ENCODE results near the gene NUF2.

DNA sequence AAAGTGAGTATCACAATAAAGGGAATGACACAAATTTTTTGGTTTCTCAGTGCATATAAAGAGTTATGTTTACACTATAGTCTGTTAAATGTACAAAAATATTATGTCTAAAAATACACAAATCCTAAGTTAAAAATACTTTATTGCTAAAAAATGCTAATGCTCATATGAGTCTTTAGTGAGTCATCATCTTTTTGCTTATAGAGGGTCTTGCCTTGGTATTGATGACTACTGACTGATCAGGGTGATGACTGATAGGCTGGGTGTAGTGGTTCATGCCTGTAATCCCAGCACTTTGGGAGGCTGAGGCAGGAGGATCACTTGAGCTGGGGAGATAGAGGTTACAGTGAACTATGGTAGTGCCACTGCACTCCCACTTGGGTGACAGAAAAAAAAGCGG, 12.9 kb upstream of the NUF2 start:
- TF ChIP-seq, protein P1, sequence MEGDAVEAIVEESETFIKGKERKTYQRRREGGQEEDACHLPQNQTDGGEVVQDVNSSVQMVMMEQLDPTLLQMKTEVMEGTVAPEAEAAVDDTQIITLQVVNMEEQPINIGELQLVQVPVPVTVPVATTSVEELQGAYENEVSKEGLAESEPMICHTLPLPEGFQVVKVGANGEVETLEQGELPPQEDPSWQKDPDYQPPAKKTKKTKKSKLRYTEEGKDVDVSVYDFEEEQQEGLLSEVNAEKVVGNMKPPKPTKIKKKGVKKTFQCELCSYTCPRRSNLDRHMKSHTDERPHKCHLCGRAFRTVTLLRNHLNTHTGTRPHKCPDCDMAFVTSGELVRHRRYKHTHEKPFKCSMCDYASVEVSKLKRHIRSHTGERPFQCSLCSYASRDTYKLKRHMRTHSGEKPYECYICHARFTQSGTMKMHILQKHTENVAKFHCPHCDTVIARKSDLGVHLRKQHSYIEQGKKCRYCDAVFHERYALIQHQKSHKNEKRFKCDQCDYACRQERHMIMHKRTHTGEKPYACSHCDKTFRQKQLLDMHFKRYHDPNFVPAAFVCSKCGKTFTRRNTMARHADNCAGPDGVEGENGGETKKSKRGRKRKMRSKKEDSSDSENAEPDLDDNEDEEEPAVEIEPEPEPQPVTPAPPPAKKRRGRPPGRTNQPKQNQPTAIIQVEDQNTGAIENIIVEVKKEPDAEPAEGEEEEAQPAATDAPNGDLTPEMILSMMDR (IDR thresholded peaks at IDR 0.05; ENCODE audit: low read length): no peak
- no peak for TF ChIP-seq EZH2 (optimal IDR thresholded peaks at IDR 0.05; ENCODE audit: low read depth, low read length)
- no peak for TF ChIP-seq EZH2phosphoT487 (IDR thresholded peaks at IDR 0.05; ENCODE audit: low read length)

Data from MM.1S (cell line).